Umbilical cord (tissue), 2 donors: ENCODE data around the gene SLC22A8. TPM values are rescaled to one million over a fixed set of nuclear protein-coding genes. Genes with fewer than 3 reads are reported as not detected.
"Not testable (repeated sequence)": the region's sequence is repeated elsewhere in the genome, so short reads cannot be mapped to it uniquely, and the experiment has no call there.

Experiments used
- DNase-seq: peaks from one replicate; pipeline ENCODE4 v3.0.0-alpha.2; 2015; ENCODE audit warnings: low spot score
- total RNA-seq: library from RNA; depleted of rRNA; stranded (reverse); fragments of >200 nt; gene quantifications from one replicate; pipeline ENCODE4 v1.2.3, GENCODE V29; 2014; ENCODE audit warnings: low replicate concordance; ENCODE audit not compliant: insufficient read depth

Gene SLC22A8, protein sequence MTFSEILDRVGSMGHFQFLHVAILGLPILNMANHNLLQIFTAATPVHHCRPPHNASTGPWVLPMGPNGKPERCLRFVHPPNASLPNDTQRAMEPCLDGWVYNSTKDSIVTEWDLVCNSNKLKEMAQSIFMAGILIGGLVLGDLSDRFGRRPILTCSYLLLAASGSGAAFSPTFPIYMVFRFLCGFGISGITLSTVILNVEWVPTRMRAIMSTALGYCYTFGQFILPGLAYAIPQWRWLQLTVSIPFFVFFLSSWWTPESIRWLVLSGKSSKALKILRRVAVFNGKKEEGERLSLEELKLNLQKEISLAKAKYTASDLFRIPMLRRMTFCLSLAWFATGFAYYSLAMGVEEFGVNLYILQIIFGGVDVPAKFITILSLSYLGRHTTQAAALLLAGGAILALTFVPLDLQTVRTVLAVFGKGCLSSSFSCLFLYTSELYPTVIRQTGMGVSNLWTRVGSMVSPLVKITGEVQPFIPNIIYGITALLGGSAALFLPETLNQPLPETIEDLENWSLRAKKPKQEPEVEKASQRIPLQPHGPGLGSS
- total RNA-seq, result 0.72 TPM

DNA sequence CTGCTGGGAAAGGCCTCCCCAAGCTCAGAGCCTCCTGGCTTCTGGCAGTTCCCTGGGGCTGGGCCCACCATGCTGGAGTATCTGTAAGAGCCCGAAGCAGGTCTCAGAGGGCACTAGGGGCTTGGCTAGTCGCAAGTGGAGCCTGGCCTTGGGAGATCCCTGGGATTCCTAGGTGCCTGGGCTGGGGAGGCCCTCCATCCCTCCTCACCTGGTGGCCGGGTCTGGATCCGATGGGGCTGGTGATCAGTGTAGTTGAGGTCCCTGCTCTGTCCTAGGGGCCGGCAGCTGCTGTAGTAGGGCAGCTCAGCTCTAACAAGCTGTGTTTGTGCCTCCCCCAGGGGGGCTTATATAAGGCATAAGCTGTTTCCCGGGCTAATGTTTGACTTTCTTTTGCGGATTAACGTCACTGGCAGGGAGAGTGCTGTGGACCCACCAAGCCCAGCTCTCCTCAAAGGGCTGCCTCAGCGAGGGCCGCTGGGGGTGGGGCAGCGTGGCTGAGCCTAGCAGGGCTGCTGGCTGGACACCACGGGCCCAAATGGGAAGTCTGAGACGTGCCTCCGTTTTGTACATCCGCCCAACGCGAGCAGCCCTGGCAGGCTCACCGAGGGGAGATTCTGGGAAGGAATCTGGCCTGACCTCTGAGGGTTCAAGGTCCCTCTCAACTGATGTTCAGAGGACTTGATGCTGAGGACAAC is at the start of gene SLC22A8:
TSS of gene SLC22A8 (minus strand) at position 321 of the 695 bp plus-strand sequence. CDS start 883 bp downstream, outside the sequence.
- DNase-seq, result no peak

DNA sequence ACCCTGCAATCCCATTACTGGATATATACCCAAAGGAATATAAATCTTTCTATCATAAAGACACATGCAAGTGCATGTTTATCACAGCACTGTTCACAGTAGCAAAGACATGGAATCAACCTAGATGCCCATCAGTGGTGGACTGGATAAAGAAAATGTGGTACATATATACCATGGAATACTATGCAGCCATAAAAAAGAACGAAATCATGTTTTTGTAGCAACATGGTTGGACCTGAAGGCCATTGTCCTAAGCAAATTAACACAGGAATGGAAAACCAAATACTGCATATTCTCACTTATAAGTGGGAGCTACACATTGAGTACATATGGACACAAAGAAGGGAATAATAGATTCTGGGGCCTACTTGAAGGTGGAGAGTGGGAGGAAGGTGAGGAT is 30.6 kb upstream of the SLC22A8 start:
- not testable (repeated sequence) for DNase-seq

DNA sequence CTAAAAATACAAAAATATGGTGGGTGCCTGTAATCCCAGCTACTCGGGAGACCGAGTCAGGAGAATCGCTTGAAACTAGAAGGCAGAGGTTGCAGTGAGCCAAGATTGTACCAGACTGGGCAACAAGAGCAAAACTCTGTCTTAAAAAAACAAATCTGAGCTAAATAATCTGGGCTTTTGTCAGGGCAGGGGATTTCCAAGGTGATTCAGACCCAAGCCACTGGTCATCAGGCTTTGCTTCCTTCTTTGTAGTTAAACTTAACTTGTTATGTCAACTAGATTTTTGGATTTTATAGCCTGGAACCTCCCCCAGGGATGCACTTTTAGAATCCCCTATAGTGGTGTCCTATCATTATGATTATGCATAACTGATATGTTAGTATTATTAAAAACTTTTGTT is 27.0 kb upstream of the SLC22A8 start:
- DNase-seq, result no peak

DNA sequence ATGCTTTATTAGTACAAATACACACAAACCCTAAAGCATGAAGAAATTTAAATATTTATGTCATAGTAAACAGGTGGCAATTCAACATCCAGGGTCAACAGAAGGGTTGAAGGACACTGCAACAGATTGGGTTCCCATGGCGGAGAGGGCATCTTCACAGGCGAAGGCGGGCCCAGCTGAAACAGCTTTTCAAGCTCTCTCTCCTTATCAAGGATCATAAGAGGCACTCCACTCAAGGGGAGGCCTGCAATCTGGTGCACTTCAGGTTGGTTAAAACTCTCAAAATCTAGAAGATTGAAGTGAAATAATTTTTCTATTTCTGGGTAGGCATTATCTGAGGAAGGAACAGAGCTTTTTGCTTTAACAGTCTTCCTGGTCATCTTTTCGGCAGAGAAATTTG is 16.8 kb upstream of the SLC22A8 start:
- DNase-seq, result no peak

DNA sequence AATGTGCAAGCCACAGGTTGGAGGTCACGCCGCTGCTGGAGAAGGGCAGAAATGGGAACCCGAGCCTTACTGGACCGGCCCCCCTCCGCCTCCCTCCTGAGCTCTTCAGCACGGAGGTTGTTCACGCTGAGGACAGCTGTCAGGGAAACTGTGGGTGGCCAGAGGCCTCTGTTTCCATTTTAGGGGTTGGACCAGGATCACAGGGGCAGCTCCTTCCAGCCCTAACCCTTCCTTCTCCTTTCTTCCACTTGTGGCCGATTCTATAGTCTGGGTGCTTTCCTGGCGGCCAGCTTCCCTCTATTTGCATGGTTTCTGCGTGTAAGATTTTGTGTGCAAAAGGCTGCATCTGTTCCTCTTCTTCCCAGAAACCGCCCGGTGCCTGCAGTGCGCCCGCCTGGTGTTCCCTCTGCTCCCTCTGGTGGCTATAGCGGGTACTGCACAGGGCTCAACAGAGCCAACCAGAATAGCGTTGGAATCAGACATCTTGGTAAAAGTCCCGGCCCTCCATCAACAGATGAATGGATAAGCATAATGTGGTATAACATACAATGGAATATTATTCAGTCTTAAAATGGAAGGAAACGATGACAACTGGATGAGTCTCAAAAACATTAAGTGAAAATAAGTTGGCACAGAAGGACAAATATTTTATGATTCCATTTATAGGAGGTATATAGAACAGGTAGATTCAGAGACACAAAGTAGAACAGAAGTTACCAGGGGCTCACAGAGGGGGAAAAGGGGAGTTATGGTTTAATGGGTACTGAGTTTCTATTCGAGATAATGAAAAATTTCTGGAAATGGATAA is 8.4 kb upstream of the SLC22A8 start:
- peak; percentile 87 for DNase-seq

DNA sequence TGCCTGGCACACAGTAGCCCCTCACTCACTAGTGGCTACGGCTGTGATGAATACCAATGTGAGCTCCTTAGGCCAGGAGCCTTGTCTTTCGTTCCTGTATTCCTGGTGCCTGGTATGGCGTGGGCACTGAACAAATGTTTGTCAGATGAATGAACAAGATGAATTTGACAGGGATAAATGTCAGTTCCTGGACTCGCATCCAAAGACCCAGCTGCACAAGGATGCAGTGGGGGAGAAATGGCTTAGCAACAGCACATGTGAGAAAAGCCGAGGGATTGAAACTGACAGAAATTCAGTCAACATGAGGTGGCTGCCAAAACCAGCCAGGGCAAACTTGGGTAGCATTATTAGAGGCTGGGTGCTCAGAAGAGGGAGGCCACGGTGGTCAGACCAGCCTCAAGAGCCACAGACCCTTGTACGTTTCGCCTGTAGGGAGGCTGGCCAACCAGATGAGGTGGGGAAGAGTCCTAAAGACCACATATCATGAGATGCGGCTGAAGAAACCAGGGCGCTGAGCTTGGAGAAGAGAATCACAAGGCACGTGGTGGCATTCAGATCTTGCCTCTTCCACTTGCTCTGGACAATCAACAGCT is 7.7 kb upstream of the SLC22A8 start:
- DNase-seq, result no peak

DNA sequence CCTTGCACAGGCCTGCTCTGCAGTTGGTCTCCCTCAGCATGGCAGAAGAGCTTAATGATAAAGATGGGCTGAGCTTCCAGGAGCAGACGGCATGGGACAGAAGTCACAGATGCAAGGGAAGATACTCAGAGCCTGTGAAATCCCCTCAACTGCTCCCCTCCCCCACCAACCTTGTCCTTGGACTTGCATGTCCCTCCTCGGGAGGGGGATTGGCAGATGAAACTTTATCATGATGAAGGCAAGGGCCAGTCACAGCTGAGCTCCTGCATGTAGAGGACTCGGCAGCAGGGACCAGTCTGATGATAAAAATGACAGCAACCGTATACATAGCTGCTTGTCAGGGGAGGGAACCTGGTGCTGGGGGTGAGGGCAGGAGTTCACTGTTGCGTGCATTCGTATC is 6.8 kb upstream of the SLC22A8 start:
- DNase-seq, result no peak

DNA sequence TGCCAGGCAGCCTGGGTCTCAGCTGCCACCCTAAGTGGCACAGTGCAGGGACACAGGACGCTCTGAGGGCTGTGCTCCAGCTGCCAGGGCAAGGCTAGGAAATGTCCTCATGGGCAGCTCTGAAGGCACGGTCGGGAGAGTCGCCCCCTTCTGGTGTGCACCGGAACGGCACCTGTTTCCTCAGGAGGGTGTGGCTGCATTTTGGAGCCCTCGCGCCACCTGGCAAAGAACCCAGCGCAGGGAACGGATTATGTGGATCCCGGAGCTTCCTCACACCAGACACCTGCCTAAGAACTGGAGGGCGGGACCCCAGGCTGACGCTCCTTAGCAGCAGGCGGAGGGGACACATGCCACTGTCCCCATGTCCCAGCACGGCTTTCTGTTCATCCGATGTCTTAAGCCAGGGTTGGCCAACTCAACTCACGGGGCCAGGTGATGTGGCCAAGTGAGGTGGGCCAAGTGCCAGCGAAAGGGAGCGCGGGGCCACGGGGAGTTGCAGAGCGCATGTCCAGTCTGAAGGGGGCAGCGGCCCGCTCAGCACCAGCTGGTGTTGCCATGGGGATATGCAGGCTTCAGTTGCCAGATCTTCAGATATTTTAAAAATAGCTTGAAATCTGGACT is 5.1 kb upstream of the SLC22A8 start:
- DNase-seq, result no peak

DNA sequence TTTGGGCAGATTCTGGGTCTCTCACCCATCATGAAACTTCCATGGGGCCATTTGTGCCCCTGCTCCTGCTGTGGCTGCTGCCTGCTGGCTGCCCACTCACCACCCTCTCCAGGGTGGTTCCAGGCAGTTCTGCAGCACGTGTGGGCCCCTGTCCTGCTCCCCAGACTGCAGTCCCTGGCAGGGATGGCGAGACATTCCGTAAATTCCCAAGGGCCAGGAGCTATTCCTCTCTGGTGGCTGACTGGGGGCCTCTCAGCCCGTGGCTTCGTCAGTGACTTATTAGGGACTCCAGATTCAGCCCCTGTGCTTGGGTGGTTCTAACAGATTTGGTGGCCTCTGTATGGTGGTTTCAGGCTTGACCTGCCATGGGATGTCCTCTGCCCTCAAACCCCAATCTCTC is 3.9 kb upstream of the SLC22A8 start:
- no peak for DNase-seq

DNA sequence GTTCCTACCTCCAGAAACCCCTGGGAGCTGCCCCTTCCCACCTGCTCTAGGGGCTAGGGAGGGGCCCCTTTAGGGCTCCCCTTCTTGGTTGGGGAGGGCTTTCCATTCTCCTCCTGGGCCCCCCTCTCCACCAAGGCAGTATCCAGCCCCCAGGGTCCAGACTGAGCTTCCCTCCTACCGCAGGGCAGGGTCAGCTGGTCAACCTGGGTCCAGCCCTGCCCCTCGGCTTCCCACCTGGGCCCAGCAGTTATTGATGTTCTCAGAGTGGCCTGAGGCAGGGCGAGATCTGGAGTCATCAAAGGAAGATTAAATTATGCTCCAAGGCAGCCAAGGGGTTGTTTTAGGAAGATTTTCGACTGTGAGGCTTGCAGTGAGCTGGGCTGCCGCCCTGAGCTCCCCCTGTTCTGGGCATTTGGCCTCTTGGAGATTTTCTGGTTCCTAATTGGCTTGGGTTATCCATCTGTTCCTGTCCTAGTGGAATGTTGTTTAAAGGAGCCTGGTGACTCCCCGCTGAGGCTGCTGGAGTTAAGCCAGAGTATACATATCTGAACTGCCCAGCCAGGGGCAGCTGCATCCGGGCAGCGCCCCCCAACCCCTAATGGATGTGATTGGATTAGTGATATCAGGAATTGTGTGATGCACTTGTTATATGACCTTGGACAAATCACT is 1.8 kb upstream of the SLC22A8 start:
- DNase-seq, result no peak

DNA sequence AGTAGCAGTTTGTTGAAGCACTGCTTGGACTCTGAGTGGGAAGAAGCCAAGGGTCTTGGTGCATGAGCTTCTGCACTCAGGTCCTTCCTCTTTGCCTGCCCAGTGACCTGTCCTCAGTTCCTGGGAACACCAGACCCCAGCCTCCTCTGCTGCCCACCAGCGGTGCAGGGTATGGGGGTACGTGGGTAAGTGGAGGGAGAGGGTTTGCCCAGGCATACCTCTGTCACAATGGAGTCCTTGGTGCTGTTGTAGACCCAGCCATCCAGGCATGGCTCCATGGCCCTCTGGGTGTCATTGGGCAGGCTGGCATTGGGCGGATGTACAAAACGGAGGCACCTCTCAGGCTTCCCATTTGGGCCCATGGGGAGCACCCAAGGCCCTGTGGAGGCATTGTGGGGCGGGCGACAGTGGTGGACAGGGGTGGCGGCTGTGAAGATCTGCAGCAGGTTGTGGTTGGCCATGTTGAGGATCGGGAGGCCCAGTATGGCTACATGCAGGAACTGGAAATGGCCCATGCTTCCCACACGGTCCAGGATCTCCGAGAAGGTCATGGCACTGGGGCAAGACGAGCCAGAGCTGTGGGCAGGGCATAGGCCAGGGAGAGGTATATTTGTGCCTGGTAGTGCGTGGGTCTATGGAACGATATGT is 1.1 kb downstream of the SLC22A8 start:
- DNase-seq, result no peak

DNA sequence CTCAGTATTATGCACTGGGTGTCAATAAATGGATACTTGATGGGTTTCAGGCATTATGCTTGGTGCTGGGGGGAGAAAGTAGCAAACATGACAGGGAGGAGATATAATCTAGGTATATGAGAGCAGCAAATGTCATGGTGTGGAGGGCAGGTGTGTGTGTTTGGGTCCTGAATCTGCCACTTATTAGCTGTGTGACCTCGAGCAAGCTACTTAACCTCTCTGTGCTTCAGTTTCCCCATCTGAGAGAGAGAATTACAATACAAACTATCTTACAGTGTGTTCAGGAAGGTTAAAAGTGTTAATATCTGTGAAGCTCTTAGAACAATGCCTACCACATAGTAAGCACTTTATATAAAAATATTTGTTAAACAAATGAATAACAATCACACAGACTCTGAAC is 2.8 kb downstream of the SLC22A8 start:
- DNase-seq, result no peak

DNA sequence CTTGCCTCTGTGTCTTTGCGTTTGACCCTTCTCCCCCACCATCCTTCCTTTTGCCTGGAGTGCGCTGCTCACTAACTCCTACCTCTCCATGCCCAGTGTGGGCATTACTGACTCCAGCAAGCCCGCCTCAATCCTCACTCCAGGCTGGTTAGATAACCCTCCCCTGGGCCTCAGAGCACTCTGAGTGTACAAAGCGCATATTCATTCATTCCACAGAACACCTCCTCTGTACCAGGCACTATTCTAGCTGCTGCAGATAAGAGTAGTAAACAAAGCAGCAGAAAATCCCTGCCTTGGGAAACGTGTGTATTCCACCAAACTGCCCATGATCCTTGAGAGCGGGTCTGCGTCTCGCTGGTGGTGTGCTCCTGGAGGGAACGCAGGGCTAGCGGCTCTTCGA is 3.2 kb downstream of the SLC22A8 start:
- DNase-seq, result peak; percentile 19

DNA sequence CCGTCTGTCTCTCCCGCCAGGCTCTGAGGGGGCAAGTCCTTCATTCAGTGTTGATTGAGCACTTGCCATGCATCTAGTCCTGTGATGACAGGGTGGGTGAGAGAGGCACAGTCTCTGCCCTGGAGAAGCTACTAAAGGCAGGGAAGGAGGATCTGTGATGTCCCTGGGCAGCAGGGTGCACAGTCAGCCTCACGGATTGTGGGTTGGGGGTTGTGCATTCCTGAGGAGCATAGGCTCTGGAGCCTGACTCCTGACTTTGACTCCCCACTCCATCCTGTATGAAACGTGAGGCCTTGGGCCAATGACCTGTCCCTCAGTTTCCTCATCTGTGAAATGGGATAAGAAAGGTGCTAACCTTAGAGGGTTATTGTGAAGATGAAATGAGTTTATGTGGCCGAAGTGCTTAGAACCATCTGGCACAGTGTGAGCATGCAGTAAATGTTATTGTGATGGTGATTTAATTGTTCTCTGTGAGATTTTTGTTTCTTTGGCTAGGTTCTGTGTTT is 4.7 kb downstream of the SLC22A8 start:
- no peak for DNase-seq

DNA sequence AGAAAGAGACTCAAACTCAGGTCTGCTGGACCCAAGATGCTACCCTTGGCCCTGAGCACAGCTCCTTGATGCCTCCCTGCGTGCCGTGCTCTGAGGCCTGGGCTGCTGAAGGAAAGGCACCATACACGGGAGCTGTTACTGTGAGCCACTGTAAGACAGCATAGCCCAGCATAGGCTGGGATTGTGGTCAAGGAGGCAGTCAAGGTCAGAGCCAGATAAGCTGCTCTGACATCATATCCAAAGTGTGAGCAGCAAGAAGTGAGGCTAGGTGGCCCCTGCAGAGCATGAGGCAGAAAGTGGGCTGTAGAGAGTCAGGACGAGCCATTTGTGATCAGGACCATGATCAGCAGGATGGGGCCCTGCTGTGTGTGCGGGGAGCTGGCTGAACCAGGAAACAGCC is 7.7 kb downstream of the SLC22A8 start:
- no peak for DNase-seq

DNA sequence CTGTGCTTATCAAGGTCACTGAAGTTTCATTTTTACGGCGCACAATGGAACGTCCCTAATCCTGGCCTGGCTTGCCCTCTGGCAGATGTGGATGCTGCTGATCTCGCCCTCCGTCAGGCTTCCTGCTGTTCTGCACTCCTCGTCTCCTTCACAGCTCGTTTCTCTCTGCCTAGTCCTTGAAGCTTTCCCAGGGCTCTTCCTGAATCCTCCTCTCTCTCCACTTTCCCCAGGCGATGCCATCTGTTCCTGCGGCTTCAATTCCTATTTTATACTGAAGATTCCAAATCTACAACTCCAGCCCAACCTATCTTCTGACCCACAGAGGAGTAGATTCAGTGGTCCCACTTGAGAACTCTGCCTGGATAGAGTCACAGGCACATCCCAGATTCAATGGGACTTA is 14.2 kb downstream of the SLC22A8 start:
- DNase-seq, result no peak

DNA sequence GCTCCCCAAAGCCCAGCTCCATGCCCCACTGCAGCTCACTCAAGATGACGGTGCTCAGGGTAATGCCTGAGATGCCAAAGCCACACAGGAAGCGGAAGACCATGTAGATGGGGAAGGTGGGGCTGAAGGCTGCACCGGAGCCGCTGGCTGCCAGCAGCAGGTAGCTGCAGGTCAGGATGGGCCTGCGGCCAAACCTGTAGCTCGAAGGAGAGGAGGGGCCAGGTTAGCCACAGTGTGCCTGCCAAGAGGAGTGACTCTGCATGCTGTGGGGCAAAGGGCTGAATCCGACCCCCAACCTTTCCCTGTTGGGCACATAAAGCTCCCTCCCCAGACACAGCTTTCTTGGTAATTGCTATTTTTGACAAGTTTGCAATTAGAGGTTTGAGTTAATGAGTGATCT is 16.0 kb downstream of the SLC22A8 start:
- no peak for DNase-seq

DNA sequence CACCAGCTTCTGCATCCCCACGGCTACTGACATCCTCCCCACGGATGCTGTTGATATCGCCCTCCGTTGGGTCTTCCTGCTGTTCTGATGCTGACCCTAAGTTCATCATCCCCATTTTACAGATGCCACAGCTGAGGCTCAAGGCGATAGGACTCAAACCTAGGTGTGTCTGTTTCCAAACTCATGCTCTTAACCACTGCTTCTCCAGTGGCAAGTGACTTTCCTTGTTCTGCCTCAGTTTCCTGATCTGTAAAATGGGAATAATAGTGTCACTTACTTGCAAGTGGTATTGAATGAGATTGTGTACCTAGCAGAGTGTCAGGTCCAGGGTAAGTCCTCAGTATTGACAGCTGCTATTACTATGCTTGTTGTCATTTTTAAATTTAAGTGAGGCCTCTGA is 16.5 kb downstream of the SLC22A8 start:
- DNase-seq, result no peak

DNA sequence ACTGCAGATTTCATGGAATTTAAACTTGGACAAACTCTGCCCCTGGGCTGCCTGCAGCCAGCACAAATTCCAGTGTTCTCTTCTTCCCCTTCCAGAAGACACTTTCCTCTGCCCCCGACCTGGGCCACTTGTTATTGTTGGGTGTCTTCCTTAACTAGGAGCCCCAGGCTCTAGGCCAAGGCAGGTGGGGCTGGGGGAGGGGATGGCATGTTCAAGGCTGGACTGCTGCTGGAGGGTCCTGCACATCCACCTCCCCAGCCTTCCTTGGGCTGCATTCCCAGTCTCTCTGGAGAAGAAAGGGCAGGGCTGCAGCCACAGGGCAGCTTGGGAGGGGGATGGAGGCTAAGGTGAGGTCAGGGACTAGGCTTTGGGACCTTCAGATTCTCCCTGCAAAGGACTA is 19.4 kb downstream of the SLC22A8 start:
- no peak for DNase-seq

DNA sequence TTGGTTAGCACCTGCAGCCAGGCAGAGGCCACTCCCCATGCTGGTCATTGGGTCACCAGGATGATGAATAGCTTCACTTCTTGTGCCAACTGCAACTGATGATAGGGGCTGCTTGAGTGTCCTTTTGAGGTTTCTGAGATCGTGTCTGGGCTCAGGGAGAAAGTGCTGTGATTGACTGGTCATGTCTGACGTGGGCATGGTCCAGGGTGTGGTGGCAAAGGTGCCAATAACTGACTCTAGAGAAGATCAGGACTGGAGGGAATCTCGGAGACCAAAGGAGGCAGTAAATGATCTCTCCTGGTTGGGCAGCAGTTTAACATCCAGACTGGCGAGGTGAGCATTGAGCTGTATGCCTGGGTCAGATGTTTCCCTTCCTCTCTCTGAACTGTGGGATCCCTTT is 20.9 kb downstream of the SLC22A8 start:
- no peak for DNase-seq
